Middle frontal gyrus (tissue), 1 donor: Measurements from ENCODE around the gene CEP104.
A peak's percentile ranks its signal among the peaks of the same experiment; 100 is the strongest.

Experiments used
- DNase-seq: peaks from one replicate; pipeline ENCODE4 v3.0.0-alpha.2; 2015; ENCODE audit warnings: low spot score; ENCODE audit errors: extremely low spot score

CEP104 gene

DNA sequence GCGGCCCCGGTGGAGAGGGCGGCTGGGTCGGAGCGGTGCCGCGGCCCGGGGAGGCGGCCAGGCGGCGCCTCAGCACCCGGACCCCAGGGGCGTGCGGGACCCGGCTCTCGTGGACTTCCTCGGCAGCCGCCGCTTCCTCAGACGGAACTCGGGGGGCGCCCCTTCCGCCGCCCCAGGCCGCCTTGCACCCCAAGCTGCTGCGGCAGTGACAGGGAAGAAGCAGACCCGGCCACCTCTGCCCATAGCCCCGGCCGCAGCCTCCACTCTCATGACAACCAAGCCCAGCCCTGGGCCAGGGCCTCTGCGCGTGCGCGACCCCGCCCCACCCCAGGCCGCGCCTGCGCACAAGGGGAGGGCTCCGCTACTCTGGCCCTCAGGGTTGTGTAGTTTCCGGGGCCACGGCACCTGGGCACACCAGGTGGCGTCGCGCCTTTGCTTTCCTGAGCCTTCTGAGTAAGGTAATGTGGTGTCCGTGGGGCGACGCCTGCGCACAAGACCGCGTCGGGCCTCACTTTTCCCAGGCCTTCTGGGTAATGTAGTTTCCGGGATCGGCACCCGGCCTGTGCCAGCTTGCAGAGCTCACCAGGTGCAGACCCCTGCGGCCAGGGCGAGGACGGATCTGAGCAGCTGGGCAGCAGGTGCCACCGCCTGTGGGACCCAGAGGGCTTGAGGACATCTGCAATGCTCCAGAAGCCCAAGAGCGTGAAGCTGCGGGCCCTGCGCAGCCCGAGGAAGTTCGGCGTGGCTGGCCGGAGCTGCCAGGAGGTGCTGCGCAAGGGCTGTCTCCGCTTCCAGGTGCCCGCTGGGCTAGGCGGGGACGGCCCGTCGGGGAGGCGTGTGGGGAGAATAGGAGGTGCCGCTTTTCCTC, at the start of gene CEP104, which contains the start of gene DFFB:
TSS of gene CEP104 (minus strand) at position 289 of the 868 bp plus-strand sequence. CDS start 4,804 bp downstream, outside the sequence.
TSS of gene DFFB (plus strand) at position 554 of the 868 bp plus-strand sequence. CDS start at position 682, 128 bp downstream.
- peak; percentile 69 for DNase-seq

GRCh38 chr1:3906672-3907020, 49.6 kb upstream of the CEP104 start:
- DNase-seq = no peak

DNA sequence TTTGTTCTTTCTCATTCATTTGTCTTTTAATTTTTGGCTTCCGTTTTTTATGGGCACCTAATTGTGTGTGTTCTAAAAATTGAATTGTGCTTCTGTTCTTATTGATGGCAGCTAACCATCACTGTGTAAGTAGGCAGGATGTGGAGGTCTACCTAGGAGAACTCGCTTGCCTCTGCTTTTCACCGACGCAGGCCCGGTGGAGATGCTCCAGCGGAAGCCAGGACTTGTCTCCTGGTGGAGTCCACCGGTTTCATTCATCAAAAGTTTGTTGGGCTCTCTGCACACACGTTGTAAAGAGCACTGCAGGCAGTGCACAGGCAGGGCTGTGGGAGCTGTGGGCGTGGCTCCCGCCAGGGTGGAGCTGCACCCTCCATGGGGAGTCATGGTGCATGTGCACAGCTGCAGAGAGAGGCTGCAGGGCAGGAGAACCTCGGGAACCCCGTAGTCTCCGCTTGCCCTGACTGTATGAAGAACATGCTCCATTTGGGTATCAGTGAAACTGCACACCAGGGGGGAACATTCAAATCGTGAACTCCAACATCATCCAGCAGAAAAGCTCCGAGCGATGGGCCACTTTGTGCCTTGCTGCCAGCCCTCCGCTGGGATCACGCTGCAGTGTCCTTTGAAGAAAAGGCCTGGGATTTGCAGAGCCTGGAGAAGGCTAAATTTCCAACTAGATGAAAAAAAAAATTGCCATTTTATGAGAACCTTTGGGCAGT, 49.1 kb upstream of the CEP104 start:
- no peak for DNase-seq

DNA sequence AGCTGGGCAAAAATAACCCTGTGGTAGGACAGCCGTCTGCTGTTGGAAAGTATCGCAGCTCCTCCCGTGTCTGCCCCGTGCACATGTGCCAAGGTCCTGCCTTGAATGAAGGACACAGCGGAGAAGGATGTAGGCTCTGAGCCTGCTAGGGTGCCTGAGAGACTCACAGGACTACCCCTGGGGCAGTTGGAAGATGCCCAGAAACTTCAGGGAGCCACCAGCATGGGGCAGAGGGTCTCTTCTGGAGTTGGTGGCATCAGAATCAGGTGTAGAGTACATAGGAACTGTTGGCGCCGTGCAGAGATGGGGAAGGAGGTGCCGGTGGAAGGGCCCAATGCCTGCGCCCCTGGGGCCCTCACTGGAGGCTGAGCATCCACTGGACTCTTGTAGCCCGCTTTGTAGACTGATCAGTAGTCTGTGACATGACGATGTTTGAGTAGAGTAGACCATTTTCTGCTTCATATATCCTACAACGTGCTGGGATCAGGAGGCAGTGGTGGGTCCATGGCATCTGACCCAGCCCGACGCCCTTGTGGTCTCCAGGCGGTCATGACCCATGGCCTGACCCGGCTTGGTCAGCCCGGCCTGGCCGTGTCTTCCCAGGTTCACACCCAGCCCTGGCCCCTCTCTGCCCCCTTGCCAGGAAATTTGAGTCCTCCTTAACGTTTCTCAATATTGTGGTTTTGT, 48.4 kb upstream of the CEP104 start:
- DNase-seq = no peak

DNA sequence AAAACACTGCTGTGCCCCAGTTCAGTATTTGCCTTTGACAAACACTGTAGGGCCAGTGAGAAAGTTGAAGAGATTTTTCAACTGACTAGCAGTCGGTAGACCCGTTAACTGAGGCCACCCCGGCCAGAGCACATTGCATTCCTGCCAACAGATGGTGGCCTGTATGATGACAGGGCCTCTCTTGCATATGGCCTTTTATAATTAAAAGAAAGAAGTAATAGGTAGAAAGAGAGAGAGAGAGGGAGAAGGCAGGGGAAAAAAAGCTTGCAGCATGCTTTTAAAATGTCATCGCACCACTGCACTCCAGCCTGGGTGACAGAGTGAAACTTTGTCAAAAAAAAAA, 47.8 kb upstream of the CEP104 start:
- DNase-seq = no peak

DNA sequence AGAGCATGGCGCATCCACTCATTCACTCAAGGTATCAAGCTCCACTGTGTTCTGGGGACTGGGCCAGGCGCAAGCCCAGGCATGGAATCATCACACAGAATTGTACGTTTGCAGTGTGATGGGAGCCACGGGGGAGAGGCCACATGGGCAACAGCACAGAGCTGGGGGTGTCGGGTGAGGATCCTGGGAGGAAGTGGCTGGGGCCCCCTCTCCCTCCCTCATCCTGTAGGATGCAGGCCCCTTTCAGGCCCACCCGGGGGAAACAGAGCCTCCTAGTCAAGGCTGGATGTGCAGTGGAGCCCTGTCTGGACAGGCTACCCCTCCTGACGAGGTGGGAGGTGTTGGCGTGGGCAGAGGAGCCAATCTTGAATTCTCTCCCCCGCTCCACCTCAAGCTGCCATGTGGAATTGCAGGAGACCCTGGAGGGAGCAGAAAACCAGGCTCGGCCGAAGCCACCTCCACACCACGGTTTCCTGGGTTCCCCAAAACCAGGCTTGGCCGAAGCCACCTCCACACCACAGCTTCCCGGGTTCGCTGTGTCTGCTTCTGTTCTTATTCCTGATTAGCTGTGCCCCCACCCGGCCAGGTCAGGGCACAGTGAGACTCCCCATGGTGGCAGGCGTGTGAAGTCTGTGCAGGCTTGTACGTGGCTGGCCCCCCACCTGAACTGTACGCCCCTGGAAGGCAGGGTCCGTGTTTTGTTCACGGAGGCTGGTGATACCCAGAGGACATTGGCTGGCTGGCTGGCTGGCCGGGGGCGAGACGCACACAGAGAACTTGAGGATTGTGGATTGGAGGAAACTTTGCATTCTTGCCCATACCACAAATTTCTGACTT, 47.2 kb upstream of the CEP104 start:
- no peak for DNase-seq

- DNase-seq = no peak
Measured at GRCh38 chr1:3903141-3904005, 46.4 kb upstream of the CEP104 start.

DNA sequence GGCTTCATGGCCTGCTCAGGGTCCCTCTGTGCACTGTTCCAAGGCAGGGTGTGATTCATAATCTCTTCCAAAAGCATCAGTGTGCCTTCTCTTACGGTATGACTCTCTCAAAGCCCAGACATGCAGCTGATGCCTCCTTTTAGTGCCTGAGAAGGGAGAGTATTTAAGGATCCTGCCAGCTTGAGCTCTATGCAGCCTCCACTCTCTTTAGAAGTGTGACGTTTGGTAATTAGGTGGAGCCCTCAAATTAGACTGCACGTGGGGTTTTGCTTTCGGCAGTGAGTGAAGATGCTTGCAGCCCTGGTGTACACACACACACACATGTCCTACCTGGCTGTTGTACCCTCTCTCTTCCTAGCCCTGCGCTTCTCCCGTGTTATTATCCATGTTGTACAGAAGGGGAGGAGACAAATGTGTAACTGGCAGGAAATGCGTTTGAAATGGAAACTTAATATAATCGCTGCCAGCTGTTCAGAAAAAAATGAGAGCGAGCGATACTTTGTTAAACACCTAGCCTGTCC, 45.6 kb upstream of the CEP104 start:
- no peak for DNase-seq

GRCh38 chr1:3902111-3902511, 45.1 kb upstream of the CEP104 start:
- no peak for DNase-seq

- peak; percentile 89 for DNase-seq
Measured at GRCh38 chr1:3900969-3901529, 44.0 kb upstream of the CEP104 start.

DNA sequence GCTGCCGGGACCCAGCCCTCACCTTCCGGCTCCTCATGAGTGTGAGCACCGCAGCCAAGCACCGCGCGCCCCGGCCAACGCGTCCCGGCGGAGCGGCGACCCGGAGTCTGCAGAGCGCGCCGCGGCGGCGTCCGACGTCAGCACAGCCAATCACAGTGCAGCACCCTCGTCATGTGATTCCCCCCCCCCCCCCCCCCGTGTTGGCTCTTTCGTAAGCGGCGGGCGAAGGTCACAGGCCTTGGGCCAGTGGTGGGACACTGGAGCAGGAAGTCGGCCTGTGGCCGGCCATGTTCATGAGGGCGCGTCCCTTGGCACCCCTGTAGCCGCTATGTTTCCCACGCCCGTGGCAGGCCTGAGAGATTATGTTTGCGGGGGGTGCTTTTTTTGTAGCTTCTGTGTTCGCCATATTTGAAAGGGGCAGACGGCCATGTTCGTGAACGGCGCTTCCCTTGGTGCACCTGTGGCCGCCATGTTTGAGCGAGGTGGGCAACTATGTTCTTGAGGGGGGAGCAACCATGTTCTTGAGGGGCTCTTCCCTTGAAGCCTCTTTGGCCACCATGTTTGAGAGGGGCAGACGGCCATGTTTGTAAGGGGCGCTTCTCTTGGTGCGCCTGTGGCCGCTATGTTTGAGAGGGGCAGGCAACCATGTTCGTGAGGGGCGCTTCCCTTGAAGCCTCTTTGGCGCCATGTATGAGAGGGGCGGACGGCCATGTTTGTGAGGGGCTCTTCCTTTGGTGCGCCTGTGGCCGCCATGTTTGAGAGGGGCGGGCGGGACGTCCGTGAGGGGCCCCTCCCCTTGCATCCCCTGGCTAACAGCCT, 43.3 kb upstream of the CEP104 start, which contains the start of gene C1orf174:
TSS of gene C1orf174 (minus strand) at position 123 of the 819 bp plus-strand sequence. CDS start at position 37, 86 bp downstream.
- DNase-seq = peak; percentile 97

GRCh38 chr1:3899754-3900149, 42.7 kb upstream of the CEP104 start:
- DNase-seq = no peak

- DNase-seq = no peak
Measured at GRCh38 chr1:3898994-3899753, 42.2 kb upstream of the CEP104 start.

- DNase-seq = no peak
Measured at GRCh38 chr1:3898475-3898735, 41.4 kb upstream of the CEP104 start.

- no peak for DNase-seq
Measured at GRCh38 chr1:3896396-3897000, 39.5 kb upstream of the CEP104 start.

DNA sequence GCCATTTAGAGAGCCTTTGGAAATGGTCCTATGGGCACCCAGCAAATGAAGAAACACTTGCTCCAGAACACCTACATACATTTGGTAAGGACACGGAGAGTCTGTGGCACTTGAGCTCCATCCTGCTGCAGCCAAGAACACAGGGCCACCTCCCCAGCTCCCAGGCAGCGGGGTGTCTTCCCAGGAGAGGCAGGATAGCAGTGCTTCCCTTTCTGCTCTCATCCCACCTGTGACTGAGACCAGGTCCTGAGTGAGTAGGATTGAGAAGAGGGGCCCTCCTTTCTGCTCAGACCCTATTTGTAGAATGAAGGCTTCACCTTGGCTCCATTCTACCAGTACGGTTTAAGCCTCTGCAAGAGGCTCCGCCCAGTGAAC, 38.9 kb upstream of the CEP104 start:
- no peak for DNase-seq

- no peak for DNase-seq
Measured at GRCh38 chr1:3895279-3895950, 38.4 kb upstream of the CEP104 start.
